T47D (cell line): ENCODE data around the gene HSD3B7.

Experiments
- DNase-seq, 2 experiments: peaks; one replicate each; pipeline versions ENCODE4 v3.0.0 to v3.0.0-alpha.2; 2011 to 2012; ENCODE audit warnings: low read depth in 1 of 2, low spot score in 1 of 2
- JUND ChIP-seq: IDR thresholded peaks from 2 replicates; pipeline ENCODE4 v1.6.1; 2012; ENCODE audit warnings: low read depth
- in situ Hi-C: cut with HindIII; loops from 2 replicates; pipeline ENCODE4 v1.10.0; 2016; ENCODE audit warnings: low sequenced_read_pairs, low pct_unique_long_range_greater_than_20kb

Gene HSD3B7

GRCh38 chr16:30980434-30980833 lies 4.6 kb upstream of the HSD3B7 start:
- in situ Hi-C loops = no loop called here
- no peak for TF ChIP-seq JUND
- DNase-seq = no peak

GRCh38 chr16:30980959-30981358 lies 4.0 kb upstream of the HSD3B7 start:
- no peak for DNase-seq
- in situ Hi-C loops = no loop called here
- TF ChIP-seq JUND = no peak

- in situ Hi-C loops = no loop called here
Observed at GRCh38 chr16:30982548-30983288, 2.3 kb upstream of the HSD3B7 start.

GRCh38 chr16:30983289-30983889 lies 1.6 kb upstream of the HSD3B7 start:
- no peak for DNase-seq
- in situ Hi-C loops = no loop called here
- no peak for TF ChIP-seq JUND

More at GRCh38 chr16:30982548-30983288, 2.3 kb upstream of the HSD3B7 start:
- TF ChIP-seq JUND = no peak
- DNase-seq = no peak

- TF ChIP-seq JUND = no peak
- in situ Hi-C loops = no loop called here
- no peak for DNase-seq
Observed at GRCh38 chr16:30983898-30984610, 953 bp upstream of the HSD3B7 start.

- peak; percentile 91 to 97 for DNase-seq
- in situ Hi-C loops = no loop called here
- no peak for TF ChIP-seq JUND
Observed at GRCh38 chr16:30985401-30986128, 558 bp downstream of the HSD3B7 start.

- no peak for DNase-seq
- in situ Hi-C loops = no loop called here
- TF ChIP-seq JUND = no peak
Observed at GRCh38 chr16:30986129-30986991, 1.4 kb downstream of the HSD3B7 start.

- no peak for TF ChIP-seq JUND
- DNase-seq = no peak
- in situ Hi-C loops = no loop called here
Observed at GRCh38 chr16:30987581-30988190, 2.7 kb downstream of the HSD3B7 start.

GRCh38 chr16:30989469-30990047 lies 4.6 kb downstream of the HSD3B7 start:
- TF ChIP-seq JUND = no peak
- in situ Hi-C loops = no loop called here
- DNase-seq = no peak

- no peak for DNase-seq
- no peak for TF ChIP-seq JUND
- in situ Hi-C loops = no loop called here
Observed at GRCh38 chr16:30990105-30990504, 5.1 kb downstream of the HSD3B7 start.

GRCh38 chr16:30991052-30991451 lies 6.0 kb downstream of the HSD3B7 start:
- DNase-seq = no peak
- no peak for TF ChIP-seq JUND
- in situ Hi-C loops = no loop called here
